ENCODE measurements around the gene CHD5.

Gene CHD5

DNA sequence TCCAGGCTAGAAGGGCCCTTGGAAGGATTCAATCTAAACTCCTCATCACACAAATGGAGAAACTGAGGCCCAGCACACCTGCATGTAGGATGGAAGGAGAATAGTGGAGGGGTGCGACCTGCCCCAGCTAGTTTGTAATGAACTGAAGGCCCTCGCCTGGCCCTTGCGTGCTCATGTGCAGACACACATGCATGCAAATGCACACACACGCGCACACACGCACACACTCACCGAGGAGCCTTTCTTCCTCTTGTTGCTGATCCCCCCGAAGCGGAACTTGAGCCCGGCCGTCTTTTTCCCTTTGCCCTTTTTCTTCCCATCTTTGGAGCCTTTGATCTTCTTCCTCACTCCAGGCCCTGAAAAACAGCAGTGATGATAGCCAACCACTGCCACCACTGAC lies 27.9 kb downstream of the CHD5 start:
- no peak for DNase-seq (ENCODE audit: low read depth)

DNA sequence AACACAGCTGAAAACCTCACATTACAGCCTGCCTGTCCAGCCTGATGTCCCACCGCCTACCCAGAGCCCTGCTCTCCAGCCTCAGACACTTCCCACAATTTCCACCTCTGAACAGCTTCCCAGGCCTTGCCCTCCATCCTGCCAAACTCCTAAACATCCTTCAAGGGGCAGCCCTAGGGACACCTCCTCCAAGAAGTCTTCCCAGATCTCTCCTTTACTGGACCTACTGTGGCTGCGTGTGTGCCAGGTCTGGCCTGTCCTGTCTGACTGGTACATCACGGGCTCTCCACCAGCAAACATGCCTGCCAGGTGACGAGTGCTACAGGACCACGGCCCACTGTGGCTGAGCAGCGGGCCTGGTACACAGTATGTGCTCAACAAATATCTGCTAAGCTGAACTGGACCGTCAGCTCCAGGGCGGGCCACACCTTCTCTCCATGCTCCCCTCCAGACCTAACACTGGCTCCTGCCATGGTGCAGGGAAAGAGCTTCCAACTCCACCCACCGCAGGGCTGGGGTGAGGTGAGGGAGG lies 28.8 kb downstream of the CHD5 start:
- DNase-seq (ENCODE audit: low read depth): no peak

DNA sequence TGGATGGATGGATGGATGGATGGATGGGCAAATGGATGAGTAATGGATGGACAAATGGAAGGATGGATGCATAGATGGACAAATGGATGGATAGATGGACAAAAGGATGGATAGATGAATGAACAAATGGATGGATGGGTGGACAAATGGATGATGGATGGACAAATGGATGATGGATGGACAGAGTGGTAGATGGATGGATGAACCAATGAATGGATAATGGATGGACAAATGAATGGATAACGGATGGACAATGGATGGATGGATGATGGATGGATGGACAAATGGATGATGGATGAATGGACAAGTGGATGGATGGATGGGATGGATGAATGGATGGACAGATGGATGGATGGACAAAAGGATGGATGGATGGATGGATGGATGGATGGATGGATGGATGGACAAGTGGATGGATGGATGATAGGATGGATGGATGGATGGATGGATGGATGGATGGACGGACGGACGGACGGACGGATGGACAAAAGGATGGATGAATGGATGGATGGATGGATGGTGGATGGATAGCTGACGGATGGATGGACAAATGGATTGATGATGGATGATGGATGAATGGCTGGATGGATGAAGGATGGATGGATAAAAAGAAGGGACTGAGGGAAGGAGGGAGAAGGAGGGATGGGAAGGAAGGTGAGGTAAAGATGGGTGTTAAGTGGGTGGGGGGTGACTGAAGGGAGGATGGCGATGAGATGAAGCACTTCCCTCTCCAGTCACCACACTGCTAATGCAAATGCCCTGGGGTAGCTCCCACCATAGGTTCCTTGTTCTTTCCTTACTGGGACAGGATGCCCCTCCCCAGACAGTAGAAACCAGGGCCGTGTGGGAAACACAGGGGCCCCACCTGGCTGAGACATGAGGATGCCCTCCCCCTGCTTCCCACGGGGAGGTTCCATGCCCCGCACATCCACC lies 29.8 kb downstream of the CHD5 start:
- no peak for DNase-seq (ENCODE audit: low read depth)

DNA sequence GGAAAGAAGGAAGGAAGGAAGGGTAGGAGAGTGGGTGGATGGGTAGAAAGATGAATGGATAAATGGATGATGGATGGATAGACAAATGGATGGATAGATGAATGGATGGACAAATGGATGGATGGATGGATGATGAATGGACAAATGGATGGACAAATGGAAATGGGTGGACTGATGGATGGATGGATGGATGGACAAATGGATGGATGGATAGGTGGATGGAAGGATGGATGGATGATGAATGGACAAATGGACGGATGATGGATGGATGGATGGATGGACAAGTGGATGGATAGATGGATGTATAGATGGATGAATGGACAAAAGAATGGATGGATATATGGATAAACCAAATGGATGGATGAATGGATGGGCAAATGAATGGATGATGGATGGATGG lies 30.5 kb downstream of the CHD5 start:
- DNase-seq (ENCODE audit: low read depth): no peak

DNA sequence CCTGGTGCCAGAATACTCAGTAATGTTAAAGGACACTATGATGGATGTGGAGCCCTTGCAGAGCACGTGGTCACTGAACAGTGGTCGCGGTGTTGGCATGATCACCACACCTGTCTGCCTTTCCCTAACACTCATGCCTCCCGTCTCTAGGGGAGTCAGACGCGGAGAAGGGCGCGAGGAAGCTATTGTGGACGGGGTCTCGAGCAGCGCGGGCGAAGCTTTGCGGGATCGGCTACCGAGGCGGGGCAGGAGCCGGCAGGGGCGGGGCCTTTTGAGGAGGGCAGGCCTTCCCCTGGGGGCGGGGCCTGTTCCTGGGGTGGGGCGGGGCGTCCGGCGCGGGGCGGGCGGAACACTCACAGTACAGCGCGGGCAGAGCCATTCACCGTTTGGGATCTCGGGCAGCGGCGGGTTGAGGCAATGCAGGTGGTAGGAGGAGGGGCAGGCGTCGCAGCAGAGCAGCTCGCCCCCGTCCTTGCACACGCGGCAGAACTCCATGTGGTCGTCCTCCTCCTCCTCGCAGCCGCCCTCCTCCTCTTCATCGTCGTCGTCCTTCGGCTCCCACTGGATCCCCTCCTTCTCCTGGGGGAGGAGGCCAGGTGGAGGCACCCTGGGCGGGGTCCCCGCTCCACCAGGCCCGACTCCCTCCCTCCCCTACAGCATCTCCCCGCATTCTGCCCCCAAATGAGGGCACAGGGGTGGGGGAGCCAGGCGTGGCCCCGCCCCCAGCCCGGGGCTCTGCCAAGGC lies 31.5 kb downstream of the CHD5 start:
- peak; percentile 21 for DNase-seq (ENCODE audit: low read depth)

DNA sequence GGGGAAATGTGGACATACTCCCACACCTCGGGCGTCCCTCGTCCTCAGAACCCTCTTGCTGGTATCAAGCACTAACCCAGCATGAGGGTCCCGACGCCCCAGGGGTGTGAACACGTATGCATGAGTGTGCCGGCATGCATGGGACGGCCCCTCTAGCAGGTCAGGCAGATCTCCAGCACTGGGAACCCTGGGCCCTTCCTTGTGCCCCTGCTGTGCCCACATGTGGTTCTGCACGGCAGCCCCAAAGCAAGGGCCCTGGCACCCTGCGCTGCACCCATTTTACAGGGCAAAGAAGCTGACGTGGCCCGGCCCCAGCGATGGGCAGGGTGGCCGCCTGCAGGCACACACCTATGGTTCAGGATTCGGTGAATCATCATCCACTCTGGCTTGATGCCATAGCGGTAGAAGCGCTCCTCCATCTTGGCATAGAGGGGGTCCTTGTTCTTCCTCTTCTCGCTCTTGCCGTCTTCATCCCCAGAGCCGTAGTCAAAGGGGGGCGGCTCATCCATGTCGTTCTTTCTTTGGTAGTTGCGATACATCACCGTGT lies 34.2 kb downstream of the CHD5 start:
- no peak for DNase-seq (ENCODE audit: low read depth)

DNA sequence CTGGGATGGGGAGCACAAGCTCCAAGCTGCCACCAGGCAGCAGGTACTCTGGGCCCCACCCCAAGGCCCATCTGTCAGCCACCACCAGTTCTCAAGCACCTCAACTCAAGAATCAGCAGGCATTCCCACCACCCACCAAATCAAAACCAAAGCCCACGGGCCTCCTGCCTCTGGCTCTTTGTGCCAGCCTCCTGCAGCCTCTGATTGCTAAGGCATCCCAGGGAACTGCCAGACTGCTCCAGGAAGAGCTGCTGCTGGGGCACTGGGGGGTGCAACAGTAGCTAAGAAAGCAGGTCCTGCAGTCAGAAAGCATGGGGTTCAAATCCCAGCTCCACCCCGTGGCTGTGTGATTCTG lies 34.7 kb downstream of the CHD5 start:
- DNase-seq (ENCODE audit: low read depth): no peak

DNA sequence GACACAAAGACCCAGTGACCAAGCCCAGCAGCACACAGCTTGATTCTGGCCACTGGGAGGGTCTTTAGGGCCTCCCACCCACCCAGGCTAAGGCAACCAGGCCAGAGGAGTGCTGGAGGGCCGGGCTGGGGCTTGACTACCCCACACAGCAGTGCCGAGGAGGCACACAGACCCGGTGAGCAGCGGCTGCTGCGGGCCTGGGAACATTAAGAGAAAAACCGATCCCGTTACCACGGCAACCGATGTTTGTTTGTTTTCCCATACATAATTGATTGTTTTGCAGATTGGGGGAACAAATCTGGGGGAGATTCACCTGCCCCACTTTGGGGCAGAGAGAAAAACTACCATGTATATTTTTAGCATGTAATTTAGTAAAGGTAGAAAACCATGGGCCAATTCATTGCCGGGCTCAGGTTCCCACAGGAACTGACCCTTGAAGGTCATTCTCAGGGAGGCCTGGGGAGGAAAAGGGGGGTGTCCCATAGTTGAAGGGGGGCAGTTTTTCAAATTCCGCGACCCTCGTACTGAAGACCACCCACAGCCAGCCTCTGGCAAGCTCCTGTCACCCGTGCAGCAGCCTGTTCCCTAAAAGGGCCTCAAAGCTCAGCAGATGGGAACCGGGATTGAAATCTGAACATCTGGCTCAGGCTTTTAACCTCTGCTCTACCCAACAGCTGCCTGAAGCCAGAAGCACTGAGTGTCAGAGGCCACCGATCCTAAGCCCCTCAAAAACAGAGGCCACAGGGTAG lies 35.3 kb downstream of the CHD5 start:
- no peak for DNase-seq (ENCODE audit: low read depth)

DNA sequence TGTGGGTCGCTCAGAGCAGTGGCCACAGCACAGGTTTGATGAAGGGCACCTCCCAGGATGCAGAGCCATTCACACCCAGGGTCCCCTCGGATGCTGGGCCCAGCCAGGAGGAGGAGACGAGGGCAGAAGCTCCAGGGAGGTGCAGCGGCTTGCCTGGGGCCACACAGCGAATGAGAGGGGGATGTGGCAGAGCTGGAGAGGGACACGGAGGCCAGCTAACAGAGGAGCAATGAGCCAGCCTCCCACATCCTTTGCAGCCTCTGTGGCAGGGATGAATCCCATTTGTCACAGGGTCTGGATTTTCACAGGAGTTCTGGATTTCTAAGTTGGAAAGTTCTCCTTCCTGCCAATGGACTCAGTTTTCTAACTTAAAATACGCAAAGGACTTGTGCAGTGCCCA lies 35.9 kb downstream of the CHD5 start:
- no peak for DNase-seq (ENCODE audit: low read depth)

DNA sequence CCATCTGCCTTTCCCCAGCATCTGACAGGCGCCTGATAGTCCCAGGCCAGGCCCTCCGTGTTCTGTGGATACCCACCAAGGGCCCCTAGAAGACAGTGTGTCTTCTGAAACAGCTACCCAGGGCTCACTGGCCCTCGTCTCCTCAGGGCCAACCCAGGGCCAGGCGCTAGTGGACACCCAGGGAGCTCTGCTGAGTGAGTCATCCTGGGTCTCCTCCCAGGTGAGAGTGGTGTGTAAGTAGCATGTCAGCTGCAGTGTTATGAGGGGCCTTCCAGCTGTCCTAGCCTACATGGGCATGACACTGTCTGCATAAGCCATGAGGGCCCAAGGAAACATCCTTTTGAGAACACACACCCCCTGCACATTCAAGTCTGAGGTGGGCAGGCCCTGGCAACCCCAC lies 36.7 kb downstream of the CHD5 start:
- no peak for DNase-seq (ENCODE audit: low read depth)

DNA sequence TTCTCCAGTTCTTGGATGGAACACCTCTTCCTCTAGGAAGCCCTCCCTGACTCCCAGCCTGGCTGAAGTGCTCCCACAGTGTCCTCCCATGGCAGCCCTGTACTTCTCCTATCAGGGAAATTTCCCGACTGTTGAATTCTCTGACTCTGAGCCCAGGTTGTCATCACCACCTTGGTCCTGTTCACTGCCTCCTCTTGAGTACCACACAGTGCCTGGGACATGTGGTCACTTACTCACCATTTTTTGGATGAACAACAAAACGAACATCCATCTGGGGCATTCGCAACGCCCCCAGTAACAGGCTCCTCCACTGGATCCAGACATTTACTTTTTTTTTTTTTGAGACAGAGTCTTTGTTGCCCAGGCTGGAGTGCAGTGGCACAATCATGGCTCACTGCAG lies 37.4 kb downstream of the CHD5 start:
- no peak for DNase-seq (ENCODE audit: low read depth)

DNA sequence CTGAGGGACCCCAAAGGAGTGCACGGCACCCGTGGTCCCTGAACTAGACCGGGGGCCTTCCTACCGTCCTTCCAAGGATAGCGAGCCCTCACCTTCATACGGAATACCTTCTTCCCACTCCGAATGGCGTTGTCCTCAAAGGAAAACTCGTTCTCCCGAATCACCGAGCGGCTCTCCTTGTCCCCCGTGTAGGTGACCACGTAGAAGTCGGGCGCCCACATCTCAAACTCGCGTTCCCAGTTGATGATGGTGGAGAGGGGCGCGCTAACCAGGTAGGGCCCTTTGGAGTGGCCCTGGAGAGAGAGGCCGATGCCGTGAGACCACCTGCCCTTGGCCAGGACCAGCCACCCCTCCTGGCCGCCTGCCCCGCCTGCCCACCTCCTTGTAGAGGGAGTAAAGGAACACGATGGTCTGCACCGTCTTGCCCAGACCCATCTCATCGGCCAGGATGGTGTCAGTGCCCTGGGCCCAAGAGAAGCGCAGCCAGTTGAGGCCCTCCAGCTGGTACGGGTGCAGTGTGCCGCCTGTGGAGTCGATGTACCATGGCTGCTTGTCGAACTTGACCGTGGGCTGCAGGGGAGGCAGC lies 38.0 kb downstream of the CHD5 start:
- DNase-seq (ENCODE audit: low read depth): no peak

DNA sequence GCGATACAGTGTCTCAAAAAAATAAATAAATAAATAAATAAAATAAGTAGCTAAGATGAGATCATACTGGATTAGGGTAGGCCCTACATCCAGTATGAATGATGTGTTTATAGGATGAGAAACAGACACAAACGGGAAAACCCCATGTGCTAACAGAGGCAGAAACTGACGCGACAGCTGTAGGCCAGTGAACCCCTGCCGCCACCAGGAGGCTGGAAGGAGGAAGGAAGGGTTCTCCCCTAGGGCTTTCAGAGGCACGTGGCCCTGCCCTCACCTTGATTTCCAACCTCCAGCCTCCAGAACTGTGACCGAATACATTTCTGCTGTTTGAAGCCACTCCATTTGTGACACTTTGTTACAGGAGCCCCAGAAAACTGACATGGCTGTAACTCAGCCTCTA lies 38.5 kb downstream of the CHD5 start:
- no peak for DNase-seq (ENCODE audit: low read depth)

DNA sequence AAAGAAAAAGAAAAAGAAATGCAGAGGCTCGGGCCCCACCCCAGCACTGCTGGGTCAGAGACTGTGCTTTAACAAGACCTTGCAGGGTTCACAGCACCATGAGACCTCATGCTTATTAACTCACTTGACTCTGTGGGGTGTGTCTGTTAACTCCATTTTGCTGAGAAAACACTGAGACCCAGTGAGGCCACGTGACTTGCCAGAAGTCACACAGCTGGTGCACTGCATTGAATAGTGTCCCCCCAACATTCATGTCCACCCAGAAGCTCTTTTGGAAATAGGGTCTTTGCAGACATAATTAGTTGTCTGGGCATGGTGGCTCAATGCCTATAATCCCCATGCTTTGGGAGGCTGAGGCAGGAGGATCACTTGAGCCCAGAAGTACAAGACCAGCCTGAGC lies 39.7 kb downstream of the CHD5 start:
- no peak for DNase-seq (ENCODE audit: low read depth)

DNA sequence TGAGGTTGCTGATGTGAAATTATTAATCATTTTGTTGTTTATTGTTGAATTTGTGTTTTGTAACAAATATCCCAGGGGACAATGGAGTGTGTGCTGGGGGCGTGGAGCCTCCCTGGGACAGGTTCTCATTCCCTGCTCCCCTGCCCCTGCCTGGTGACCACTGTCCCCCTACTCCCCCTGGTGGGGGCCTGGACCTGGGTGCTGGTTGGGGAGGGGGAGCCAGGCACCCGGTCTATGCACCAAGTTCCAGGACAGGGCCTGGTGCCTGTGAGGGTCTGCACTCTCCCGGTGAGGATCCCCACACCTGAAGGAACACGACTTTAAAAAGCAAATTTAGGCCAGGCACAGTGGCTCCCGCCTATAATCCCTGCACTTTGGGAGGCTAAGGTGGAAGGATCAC lies 42.4 kb downstream of the CHD5 start:
- no peak for DNase-seq (ENCODE audit: low read depth)

DNA sequence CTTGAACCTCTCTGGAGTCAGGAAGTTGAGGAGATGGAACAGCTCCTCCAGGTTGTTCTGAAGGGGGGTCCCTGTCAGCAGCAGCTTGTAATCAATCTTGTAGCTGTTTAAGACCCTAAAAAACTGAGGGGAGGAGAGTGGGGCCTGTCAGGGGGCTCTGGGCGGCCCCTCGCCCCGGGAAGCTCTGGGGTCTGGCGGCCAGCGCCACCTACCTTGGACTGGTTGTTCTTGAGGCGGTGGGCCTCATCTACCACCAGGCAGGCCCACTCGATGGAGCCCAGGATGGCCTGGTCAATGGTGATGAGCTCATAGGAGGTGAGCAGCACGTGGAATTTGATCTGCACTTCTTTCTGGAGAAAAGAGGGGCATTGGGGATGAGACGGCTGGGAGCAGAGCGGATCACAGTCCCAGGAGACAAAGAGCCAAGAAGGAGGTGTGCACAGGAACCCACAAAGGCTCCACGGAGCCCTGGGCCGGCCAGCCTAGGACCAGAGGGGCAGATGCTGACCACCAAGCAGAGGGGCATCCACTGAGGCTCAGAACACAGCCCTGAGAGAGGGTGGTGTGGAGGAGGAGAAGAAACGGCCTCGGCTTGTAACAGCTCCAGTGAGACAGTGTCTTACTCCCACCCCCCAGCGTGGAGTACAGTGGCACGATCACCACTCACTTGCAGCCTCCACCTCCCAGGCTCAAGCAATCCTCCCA lies 43.5 kb downstream of the CHD5 start:
- DNase-seq (ENCODE audit: low read depth): no peak

DNA sequence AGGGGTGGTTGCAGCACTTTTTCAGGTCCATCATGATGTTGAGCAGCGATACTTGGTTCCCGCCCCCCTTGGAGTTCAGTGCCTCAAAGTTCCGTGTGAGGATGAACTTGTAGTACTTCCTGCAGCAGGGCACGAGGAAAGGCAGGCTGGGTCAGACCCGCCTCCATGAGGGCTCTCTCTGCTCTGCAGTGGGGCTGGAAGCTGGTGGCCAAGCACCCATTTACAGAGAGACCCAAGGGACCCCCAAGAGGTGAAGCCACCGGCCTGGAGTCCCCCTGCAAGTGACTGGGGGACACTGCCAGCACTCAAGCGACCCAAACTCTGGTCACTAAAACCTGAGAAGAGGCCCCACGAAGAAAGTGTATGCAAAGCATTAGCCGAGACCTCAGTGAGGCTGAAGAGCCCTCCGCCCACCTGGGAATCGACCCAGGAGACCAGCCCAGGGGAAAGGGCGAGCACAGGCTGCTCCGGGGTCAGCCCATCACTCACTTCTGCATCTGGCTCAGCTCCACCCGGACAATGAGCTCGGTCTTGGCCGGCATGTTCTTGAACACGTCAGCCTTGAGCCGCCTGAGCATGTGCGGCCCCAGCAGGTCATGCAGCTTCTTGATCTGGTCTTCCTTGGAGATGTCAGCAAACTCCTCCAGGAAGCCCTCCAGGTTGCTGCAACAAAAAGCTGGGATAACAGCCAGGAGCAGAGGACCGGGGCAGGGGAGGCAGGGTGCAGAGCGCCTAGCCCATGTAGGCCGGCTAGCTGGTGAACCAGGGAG lies 45.2 kb downstream of the CHD5 start:
- DNase-seq (ENCODE audit: low read depth): no peak

DNA sequence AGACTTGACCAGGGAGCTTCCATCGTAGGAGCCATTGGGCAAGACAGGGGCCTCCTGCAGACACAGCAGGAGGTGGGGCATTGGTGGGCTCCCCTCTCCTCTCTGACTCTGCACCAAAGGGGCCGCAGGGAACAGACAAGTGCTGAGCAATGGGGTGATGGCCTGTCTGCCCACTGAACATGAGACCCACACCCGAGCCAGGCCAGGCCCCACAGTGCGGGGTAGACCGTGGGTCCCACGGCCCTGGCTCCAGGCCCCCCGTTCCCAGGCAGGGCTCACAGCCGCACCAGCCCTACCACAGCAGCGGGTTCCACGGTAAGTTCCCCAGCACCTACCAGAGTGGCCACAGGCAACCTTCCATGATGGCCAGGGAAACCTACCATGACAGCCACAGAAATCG lies 45.9 kb downstream of the CHD5 start:
- DNase-seq (ENCODE audit: low read depth): no peak

DNA sequence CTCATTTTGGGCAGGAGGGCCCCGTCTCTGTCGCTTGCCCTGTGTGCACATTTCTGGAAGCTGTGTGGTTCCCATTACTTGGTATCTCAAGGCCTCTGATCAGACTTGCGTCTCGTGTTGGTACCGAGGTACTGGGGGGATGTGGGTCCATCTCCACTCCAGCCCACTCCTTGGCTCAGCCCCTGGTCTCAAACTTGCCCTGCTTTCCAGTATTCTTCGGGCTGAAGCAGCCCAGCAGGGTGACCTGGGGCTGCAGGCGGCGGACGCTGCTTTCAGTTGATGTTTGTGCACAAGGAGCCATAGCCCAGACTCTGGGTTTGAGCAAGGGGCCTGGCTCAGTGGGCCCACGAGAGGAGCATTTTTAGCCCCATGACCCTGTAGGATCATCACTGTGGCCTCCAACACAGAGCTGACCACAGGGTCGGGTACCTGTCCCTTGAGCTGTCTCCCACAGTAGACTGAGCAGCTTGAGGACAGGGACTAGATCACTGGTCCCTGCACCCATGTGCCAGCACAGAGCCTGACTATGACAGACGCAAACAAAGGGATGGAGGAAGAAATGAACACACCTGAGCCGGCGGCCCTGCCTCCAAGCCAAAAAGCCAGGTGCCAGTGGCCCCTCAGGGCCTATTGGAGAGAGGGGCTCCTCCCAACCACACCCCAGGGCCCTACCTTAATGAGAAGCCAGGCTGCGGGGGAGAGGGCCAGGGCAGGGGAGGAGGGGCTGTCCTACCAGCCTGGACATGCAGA lies 46.8 kb downstream of the CHD5 start:
- no peak for DNase-seq (ENCODE audit: low read depth)

DNA sequence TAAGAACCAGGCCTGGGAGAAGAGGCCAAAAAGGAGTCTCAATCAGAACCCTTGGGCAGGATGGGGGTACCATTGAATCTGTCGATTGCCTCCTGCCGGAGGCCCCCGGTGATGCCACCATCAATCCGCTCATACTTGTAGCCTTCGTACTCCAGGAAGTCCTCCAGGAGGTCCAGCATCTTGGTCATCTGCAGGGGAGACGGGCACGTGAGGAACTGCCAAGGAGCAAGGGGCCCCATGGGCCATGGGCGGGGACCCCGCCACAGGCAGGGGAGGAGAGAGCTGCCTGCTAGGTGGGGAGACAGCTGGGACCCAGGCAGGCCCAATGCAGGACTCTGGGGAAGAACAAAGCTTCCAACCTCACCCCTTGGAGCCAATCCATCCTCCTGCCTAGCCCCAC lies 48.6 kb downstream of the CHD5 start:
- DNase-seq (ENCODE audit: low read depth): no peak
